GM18499 (cell line): Measurements from ENCODE around the gene NOM1.

Experiments used
- ATAC-seq: cut with Tn5 transposase; IDR thresholded peaks from one replicate; pipeline ENCODE4 v1.9.1; 2021; ENCODE audit warnings: moderate number of reproducible peaks; ENCODE audit not compliant: insufficient read depth, unreplicated experiment

NOM1 gene

GRCh38 chr7:156979007-156979606, 29.6 kb downstream of the NOM1 start:
- ATAC-seq, result no peak

GRCh38 chr7:156979711-156980110, 30.2 kb downstream of the NOM1 start:
- ATAC-seq, result no peak

- ATAC-seq, result no peak
Observed at GRCh38 chr7:156984174-156984891, 34.8 kb downstream of the NOM1 start.

- ATAC-seq, result no peak
Observed at GRCh38 chr7:156985101-156985992, 35.8 kb downstream of the NOM1 start.

GRCh38 chr7:156986378-156986777, 36.9 kb downstream of the NOM1 start:
- ATAC-seq, result no peak

DNA sequence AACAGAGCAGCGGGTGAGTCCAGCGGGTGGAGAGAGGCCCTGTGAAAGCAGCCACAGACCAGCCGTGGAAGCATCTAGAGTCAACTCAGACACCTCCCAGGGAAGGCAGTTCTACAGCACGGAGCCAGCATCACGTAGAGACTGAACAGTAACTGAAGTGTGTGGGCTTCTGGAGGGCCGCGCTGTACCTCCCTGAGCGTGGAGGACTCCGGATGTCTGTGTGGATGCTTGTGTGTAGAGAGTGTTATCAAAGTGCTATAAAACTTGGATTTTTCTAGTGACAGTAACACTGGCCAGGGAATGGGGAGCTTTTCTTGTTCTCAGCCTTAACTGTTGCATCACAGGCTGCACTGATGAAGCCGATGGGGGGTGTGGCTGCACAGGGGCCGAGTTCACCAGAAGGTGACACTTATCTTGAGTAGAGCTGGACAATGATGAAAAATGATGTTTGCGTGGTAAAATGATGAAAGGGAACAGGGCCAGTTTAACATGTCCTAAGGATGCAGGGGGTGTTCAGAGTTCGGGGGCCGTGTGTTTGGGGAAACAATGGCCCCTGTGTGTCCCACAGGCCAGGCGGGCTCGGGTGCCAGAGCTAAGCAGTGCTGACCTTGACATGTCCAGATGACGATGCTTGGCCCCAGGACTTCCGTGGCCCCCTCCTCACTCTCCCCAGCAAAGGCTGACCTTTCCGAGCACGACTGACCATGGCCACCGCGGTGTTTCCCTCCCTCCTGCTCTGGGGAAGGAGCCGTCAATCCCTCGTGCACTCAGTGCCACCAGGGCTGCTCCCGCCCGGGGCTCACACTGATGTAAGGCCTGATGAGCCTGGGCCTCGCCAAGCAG, 39.1 kb downstream of the NOM1 start:
- no peak for ATAC-seq

- ATAC-seq, result no peak
Observed at GRCh38 chr7:156989766-156990535, 40.4 kb downstream of the NOM1 start.

GRCh38 chr7:156993021-156993924, 43.8 kb downstream of the NOM1 start:
- no peak for ATAC-seq

GRCh38 chr7:156993925-156994235, 44.4 kb downstream of the NOM1 start:
- ATAC-seq, result no peak

- ATAC-seq, result no peak
Observed at GRCh38 chr7:156994417-156994816, 44.9 kb downstream of the NOM1 start.

DNA sequence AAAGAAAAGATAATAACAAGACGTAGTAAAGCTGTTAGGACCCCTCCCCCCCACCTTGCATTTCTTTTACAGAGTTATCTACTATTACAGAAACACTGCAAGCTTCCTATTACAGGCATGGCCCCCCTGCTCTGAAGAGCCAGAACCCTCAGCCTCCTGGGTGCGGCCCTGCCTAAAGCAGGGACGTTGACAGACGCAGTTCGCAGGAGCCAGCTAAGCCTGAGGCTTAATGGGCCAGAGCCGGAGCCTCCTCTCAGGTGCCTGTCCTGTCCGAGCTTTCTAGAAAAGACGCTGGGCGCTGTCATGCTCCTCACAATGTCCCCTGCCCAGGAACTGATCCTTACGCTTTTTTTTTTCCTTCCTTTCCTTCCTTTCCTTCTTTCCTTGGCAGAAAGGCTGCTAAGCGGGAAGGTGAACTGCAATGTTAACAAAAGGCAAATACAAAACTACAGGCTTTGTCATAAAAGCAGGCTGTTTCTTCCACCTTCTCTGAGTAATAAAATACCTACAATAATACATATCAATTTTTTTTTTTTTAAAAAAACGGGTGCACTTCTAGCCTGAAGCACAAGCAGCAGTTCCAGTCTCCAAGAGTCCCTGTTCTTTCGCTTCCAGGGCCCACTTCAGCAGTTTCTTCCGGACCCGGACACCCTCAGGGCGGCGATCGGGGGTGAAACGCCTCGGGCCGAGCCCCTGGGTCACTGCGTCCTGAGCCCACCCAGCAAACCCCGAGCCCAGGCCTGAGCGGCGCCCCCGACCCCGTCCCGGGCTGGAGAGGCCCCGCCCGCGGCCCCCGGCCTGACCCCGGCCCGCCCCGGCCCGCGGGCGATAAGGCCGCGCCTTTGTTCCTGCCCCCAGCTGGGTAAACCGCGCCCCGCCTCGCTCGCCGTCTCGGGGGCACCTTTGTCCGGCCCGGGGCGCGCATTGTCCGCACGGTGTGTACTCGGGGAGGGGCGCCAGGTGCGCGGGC, 49.8 kb downstream of the NOM1 start:
- no peak for ATAC-seq

DNA sequence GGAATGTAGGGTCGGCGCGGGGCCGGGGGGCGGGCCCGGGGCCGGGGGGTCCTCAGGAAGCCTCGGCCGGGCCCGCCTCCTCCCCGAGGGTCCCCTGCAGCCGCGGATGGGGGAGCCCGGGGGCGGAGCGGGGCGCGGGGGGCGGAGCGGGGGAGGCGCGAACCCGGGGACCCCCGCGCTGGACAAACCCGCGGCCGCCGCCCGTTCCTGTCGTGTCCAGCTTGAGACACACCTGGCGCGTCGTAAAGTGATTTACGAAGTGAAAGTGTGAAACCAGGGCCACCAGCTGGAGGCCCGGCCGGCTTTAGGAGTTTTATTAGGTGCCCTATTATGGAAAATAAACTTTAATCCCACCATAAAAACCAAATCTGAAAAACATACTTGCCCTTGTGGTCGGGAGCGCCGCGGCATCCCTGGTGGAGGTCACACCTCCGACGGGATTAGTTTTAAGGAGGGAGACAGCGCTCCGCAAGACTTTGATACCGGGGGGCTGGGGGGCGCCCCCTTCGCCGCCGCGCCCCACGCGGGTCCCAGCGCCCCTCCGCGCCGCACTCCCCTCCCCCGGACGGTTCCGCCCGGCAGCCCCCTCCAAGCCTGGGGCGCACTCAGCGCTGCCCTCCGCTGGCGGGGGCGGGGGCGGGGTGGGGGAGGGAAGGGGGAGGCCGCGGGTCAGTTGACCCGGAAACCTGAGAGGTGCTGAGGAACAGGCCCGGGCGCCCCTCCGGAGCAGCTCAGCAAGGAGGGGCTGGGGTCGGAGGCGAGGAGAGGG, 50.6 kb downstream of the NOM1 start:
- ATAC-seq, result no peak

DNA sequence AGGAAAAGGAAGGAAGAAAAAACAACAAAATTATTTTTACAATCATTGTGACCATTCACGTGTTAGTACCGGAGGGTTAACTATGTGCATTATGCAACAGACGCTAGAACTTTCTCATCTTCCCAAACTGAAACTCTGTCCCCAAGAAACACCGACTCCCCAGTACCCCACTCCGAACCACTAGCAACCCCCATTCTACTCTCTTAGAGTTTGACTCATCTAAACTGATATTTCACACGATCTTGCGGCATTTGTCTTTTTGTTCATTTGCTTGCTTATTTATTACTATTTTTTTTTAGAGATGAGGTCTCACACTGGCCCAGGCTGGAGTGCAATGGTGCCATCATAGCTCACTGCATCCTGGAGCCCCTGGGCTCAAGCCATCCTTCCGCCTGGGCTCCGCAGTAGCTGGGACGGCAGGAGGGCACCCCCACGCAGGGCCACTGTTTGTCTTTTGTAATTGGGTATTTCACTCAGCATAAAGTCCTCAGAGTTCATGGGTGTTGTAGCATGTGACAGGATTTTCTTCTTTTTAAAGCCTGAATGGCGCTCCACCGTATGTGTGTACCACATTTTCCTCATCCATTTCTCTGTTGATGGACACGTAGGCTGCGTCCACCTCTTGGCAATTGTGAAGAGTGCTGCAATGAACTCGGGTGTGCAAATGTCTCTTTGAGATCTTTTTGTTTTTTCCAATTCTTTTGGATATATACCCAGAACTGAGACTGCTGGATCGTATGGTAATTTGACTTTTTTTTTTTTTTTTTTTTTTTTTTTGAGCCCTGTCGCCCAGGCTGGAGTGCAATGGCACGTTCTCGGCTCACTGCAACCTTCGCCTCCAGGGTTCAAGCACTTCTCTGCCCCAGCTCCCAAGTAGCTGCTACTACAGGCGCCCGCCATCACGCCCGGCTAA, 51.5 kb downstream of the NOM1 start:
- no peak for ATAC-seq

DNA sequence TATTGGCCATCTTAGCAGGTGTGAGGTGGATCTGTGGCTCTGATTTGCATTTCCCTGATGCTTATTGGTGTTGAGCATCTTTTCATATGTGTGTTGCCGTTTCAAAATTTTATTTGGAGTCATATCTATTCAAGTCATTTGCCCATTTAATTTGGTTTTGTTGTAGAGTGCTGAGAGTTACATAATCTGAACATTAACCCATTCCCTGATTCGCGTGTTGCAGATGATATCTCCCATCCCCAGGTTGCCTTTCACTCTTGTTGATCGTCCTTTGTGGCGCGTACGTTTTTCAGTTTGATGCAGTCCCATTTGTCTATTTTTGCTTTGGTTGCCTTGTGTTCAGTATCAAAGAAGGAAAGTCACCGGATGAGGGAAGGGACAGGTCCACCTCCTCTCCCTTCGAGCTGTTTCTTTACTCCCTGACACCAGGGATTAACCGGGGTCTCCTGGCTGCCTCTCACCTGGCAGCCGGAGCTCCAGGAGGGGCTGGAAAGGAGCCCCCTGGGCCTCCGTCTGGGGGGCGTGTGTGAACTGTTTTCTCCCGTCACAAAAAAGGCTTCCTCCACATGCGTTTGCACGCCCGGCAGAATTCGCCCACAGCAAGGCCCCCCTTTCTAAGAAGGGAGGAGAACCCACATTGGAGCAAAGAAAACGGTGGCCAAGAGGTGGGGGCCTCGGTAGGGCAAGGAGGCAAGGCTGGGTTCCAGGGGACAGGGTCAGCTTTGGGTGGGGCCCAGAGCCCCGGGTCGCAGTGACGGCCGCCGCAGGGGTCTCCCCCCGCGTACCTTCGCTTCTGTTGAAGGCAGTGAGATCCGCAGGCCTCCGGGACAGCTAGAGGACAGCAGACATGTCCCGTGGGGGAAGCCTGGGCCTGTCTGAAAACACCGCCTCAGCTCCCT, 52.7 kb downstream of the NOM1 start:
- no peak for ATAC-seq
